ENCODE results near the gene SNRNP35. TPM values are rescaled to one million over a fixed set of nuclear protein-coding genes. Genes with fewer than 3 reads are reported as not detected.
A peak's percentile ranks its signal among the peaks of the same experiment; 100 is the strongest.

SNRNP35 gene
- total and polyA plus RNA-seq, 2 of the 8 experiments (the other 6 are each of a cell fraction or from before 2014, with no cell fraction given) = 8.0 to 16.9 TPM

DNA sequence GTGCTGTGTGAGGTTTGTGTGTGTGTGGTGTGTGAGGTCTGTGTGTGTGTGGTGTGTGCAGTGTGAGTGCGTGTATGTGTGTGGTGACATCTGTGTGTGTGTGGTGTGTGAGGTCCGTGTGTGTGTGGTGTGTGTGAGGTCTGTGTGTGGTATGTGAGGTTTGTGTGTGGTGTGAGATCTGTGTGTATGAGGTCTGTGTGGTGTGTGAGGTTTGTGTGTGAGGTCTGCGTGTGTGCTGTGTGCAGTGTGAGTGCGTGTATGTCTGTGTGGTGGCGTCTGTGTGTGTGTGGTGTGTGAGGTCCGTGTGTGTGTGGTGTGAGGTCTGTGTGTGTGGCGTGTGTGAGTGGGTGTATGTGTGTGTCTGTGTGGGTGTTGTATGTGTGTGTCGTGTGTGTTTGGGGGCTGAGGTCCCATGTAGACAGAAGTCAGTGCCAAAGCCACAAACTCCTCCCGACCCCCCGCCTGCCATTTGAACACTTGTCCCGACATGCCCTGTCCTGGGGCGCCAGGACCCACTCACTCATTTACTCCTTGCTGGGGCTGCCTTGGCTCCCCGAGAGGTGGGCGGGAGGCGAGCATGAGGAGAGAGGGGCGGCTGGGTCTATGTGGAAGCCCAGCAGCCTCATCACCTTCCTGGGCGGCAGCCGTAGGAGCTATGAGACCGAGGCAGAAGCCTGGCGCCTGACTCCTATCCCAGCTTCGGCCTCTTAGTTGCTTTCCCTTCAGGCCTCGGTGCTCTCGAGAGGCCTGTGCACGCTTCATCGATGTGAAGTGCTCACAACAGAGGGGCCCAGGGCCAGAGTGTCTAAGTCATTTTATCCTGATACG lies 55.1 kb downstream of the SNRNP35 start:
- H3K27me3 ChIP-seq (replicated peaks in 1 of 4; ENCODE audit: control insufficient read depth in 3 of 4, extremely low read depth in 1 of 4, insufficient read depth in 3 of 4, low read length in 3 of 4) = no peaks in the 10 kb centered on the region
- H4K5ac ChIP-seq (ENCODE audit: insufficient read length, low read depth, low read length) = peak overlapping the region; percentile 45
- peak overlapping the region; percentile 99 for H4K91ac ChIP-seq (replicated peaks; ENCODE audit: insufficient read length, low read length)
- H3K9ac ChIP-seq (replicated peaks in 1 of 4; ENCODE audit: extremely low read depth in 1 of 4, low read depth in 3 of 4, low read length in 3 of 4) = peak overlapping the region in 1 of 4 experiments; percentile 54; a peak in 2 of 7 replicates
- H4K20me1 ChIP-seq (replicated peaks in 1 of 2; ENCODE audit: control insufficient read depth in 1 of 2, insufficient read depth in 2 of 2, low read length in 2 of 2) = peaks cover 0 to 7% of the 10 kb centered on the region in 2 experiments
- H3K23ac ChIP-seq (ENCODE audit: insufficient read length) = peak overlapping the region; percentile 83
- no peak overlapping the region for H3K4me2 ChIP-seq (ENCODE audit: insufficient read depth in 1 of 2, low read depth in 2 of 2, low read length in 2 of 2)
- H4K8ac ChIP-seq (ENCODE audit: extremely low read depth, insufficient read depth, low read length) = no peak overlapping the region
- H3K9me3 ChIP-seq (ENCODE audit: insufficient read depth in 2 of 2, low read depth in 1 of 2, low read length in 1 of 2) = no peaks in the 10 kb centered on the region
- H3K27ac ChIP-seq (ENCODE audit: low read depth, low read length) = peak overlapping the region; percentile 33
- H3K23me2 ChIP-seq (ENCODE audit: low read depth, low read length) = peaks cover 26% of the 10 kb centered on the region; the same call in 1 of the 2 replicates
- H3K14ac ChIP-seq (ENCODE audit: insufficient read length) = no peak overlapping the region
- ChIA-PET CTCF (ENCODE audit: partially characterized antibody) (interaction anchor here (1.0 kb wide), 2 partner anchors 20 to 67 kb away, joined by 3 to 4 read pairs; no protein-coding TSS in a partner anchor), POLR2A (ENCODE audit: partially characterized antibody) (interaction anchor here (0.8 to 1.9 kb wide), 6 partner anchors 13 to 36 kb away, joined by 3 to 8 read pairs (median 4); partner anchors contain the start of gene RILPL1)
- H3K79me1 ChIP-seq (ENCODE audit: low read depth, low read length) = peaks cover 4% of the 10 kb centered on the region; the same call in 1 of the 2 replicates
- peak overlapping the region; percentile 100 for H2BK12ac ChIP-seq (ENCODE audit: low read depth, low read length)
- H3K4ac ChIP-seq (replicated peaks; ENCODE audit: insufficient read length, low read depth, low read length) = peak overlapping the region; percentile 99
- H2AK5ac ChIP-seq (ENCODE audit: low read depth, low read length) = peak overlapping the region; percentile 100
- H2BK15ac ChIP-seq (ENCODE audit: low read length) = peak overlapping the region; percentile 98; the same call in 1 of the 2 replicates
- H3K79me2 ChIP-seq (ENCODE audit: control insufficient read depth in 1 of 2, insufficient read depth in 2 of 2, low read length in 2 of 2) = no peaks in the 10 kb centered on the region
- H3K4me3 ChIP-seq (ENCODE audit: extremely low read depth in 1 of 4, insufficient read depth in 2 of 4, low read depth in 3 of 4, low read length in 4 of 4) = no peak overlapping the region
- peaks cover 5 to 26% (median 12%) of the 10 kb centered on the region in 4 experiments; a peak in 7 of 8 replicates for H3K36me3 ChIP-seq (ENCODE audit: control insufficient read depth in 2 of 4, insufficient read depth in 4 of 4, low read length in 3 of 4)
- H3K18ac ChIP-seq (ENCODE audit: extremely low read depth, low read length) = peak overlapping the region; percentile 78
- WGBS, 2 experiments (ENCODE audit: extremely low coverage in 1 of 2, insufficient coverage in 1 of 2, insufficient read length in 1 of 2, insufficient replicate concordance in 2 of 2, low coverage in 1 of 2, low lambda C conversion rate in 2 of 2, missing lambda C conversion rate in 1 of 2) = 77% methylated on average over 26 of the region's 26 CpGs; no CpG with 5 or more reads in 1 of the 2 experiments
- no peak for DNase-seq (ENCODE audit: low read depth in 1 of 2, low spot score in 2 of 2)
- 0 out of 7 replicates have a peak, but pooled peaks cover 0 to 2% (median 0%) of the 10 kb centered on the region in 4 experiments for H3K4me1 ChIP-seq (replicated peaks in 1 of 4; ENCODE audit: control insufficient read depth in 3 of 4, insufficient read depth in 4 of 4, low read length in 3 of 4)
- peak overlapping the region; percentile 100 for H2BK20ac ChIP-seq (ENCODE audit: low read length)
- peak overlapping the region; percentile 100 for H2BK5ac ChIP-seq (ENCODE audit: low read depth, low read length)
- H2BK120ac ChIP-seq (replicated peaks; ENCODE audit: low read depth, low read length) = peak overlapping the region; percentile 92
- no peak for FAIRE-seq
- H2AFZ ChIP-seq (ENCODE audit: low read length) = no peak overlapping the region
- H3K56ac ChIP-seq (replicated peaks; ENCODE audit: insufficient read length, low read depth, low read length) = peak overlapping the region; percentile 99
- TF ChIP-seq POLR2AphosphoS5 (IDR thresholded peaks at IDR 0.05; ENCODE audit: low read depth, low read length) = no peak
- TF ChIP-seq, protein P1, sequence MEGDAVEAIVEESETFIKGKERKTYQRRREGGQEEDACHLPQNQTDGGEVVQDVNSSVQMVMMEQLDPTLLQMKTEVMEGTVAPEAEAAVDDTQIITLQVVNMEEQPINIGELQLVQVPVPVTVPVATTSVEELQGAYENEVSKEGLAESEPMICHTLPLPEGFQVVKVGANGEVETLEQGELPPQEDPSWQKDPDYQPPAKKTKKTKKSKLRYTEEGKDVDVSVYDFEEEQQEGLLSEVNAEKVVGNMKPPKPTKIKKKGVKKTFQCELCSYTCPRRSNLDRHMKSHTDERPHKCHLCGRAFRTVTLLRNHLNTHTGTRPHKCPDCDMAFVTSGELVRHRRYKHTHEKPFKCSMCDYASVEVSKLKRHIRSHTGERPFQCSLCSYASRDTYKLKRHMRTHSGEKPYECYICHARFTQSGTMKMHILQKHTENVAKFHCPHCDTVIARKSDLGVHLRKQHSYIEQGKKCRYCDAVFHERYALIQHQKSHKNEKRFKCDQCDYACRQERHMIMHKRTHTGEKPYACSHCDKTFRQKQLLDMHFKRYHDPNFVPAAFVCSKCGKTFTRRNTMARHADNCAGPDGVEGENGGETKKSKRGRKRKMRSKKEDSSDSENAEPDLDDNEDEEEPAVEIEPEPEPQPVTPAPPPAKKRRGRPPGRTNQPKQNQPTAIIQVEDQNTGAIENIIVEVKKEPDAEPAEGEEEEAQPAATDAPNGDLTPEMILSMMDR (IDR thresholded peaks at IDR 0.05; ENCODE audit: control extremely low read depth in 1 of 3, insufficient read depth in 1 of 3, low read depth in 1 of 3, low read length in 3 of 3) = no peak
- no peak for TF ChIP-seq SP1 (IDR thresholded peaks at IDR 0.05; ENCODE audit: low read depth, low read length)
- TF ChIP-seq EGR1 (IDR thresholded peaks at IDR 0.05; ENCODE audit: borderline replicate concordance, low read depth, low read length) = no peak
- no peak for TF ChIP-seq CBX5 (IDR thresholded peaks at IDR 0.05; ENCODE audit: low read depth, low read length)
- no peak for TF ChIP-seq NANOG (IDR thresholded peaks at IDR 0.05; ENCODE audit: insufficient read depth, low read depth, low read length, poor library complexity, severe bottlenecking)
- TF ChIP-seq CREB1 (IDR thresholded peaks at IDR 0.05) = no peak
- no peak for TF ChIP-seq JUND (IDR thresholded peaks at IDR 0.05; ENCODE audit: low read length)

Measured in H1 (cell line).